ENCODE measurements around the gene HSD3B2.

DNA sequence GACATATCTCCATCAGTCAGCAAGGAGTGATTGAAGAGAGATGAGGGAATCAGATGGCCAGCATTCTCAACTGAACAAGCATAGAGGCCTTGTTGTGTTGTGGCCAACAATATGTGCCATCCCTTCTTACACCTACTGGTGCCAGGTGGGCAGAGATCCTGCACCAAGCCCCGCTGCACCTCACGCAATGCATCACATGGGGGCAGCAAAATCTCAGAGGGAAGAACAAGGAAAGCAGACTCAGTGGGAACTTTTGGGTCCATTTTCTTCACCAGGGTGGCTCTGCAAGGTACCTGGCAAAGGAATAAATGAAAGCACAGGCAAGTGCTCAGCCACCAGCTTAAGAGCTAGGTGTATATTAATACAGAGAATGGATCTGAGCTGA is 33.2 kb downstream of the HSD3B2 start:
- TF ChIP-seq, protein P1, sequence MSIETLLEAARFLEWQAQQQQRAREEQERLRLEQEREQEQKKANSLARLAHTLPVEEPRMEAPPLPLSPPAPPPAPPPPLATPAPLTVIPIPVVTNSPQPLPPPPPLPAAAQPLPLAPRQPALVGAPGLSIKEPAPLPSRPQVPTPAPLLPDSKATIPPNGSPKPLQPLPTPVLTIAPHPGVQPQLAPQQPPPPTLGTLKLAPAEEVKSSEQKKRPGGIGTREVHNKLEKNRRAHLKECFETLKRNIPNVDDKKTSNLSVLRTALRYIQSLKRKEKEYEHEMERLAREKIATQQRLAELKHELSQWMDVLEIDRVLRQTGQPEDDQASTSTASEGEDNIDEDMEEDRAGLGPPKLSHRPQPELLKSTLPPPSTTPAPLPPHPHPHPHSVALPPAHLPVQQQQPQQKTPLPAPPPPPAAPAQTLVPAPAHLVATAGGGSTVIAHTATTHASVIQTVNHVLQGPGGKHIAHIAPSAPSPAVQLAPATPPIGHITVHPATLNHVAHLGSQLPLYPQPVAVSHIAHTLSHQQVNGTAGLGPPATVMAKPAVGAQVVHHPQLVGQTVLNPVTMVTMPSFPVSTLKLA (IDR thresholded peaks at IDR 0.05) = no peak
- TF ChIP-seq ZNF619 (CRISPR knock-in tag; IDR thresholded peaks at IDR 0.05) (no peak), BHLHE40 (IDR thresholded peaks at IDR 0.05; ENCODE audit: low read length) (no peak), ZNF431 (CRISPR knock-in tag; IDR thresholded peaks at IDR 0.05; ENCODE audit: borderline replicate concordance, low read depth) (no peak), ZNF75D (CRISPR knock-in tag; IDR thresholded peaks at IDR 0.05; ENCODE audit: borderline replicate concordance) (no peak), ZBTB42 (CRISPR knock-in tag; IDR thresholded peaks at IDR 0.05) (no peak), POLR2A (IDR thresholded peaks at IDR 0.05; ENCODE audit: insufficient read depth in 1 of 2, low read depth in 2 of 2, low read length in 2 of 2) (no peak)
- TF ChIP-seq, protein P2, sequence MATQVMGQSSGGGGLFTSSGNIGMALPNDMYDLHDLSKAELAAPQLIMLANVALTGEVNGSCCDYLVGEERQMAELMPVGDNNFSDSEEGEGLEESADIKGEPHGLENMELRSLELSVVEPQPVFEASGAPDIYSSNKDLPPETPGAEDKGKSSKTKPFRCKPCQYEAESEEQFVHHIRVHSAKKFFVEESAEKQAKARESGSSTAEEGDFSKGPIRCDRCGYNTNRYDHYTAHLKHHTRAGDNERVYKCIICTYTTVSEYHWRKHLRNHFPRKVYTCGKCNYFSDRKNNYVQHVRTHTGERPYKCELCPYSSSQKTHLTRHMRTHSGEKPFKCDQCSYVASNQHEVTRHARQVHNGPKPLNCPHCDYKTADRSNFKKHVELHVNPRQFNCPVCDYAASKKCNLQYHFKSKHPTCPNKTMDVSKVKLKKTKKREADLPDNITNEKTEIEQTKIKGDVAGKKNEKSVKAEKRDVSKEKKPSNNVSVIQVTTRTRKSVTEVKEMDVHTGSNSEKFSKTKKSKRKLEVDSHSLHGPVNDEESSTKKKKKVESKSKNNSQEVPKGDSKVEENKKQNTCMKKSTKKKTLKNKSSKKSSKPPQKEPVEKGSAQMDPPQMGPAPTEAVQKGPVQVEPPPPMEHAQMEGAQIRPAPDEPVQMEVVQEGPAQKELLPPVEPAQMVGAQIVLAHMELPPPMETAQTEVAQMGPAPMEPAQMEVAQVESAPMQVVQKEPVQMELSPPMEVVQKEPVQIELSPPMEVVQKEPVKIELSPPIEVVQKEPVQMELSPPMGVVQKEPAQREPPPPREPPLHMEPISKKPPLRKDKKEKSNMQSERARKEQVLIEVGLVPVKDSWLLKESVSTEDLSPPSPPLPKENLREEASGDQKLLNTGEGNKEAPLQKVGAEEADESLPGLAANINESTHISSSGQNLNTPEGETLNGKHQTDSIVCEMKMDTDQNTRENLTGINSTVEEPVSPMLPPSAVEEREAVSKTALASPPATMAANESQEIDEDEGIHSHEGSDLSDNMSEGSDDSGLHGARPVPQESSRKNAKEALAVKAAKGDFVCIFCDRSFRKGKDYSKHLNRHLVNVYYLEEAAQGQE (IDR thresholded peaks at IDR 0.05; ENCODE audit: borderline replicate concordance in 1 of 2, low read depth in 1 of 2, low read length in 2 of 2) = no peak

Measured in HepG2 (cell line).